ENCODE results near the gene TGOLN2.

TGOLN2 gene

DNA sequence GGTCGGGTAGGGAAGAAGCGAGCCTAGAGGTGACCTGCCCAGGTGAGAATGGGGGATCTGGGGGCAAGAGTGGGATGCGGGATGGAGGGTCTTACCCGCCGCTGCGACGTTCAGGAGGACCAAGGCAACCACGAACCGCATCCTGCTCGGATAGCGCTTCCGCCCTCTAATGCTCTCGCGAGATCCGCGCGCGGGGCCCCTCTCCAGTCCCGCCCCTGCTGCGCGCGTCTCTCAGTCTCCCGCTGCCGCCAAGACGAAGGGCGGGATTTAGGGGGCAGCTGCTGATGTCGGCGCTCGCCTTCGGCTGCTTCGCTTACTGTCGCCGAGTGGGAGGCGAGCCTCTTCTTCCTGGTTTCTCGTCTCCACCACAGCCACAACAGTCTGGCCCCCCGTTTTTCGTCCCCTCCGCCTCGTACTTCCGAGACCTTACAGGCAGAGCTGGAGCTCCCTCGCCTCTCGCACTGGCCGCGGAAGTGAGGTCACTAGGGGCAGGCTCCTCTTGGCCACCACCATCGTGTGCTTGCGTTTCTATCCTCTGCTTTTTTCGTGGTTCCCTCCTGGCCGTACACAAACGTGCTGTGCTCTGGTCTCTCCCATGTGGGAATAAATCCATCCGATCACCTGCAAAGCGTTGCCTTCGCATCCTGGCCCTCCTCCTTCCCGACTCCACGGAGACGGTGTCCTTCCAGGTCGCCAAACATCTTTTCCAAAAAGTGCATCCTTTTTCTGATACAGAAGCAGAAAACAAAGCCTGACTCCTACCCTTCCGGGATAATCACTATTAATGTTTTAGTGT is at the start of gene TGOLN2:
TSS of gene TGOLN2 (minus strand) at position 168 of the 796 bp plus-strand sequence. CDS start at position 141, 27 bp downstream.
- in situ Hi-C loops (cut with HindIII; ENCODE audit: low sequenced_read_pairs): no loop called here
- peak within 1 kb of the TSS; percentile 83 for H3K4me3 ChIP-seq (ENCODE audit: low read depth, low read length)
- no peak for TF ChIP-seq CTCF (IDR thresholded peaks at IDR 0.05; ENCODE audit: low read depth, low read length, missing control alignments)
- peak; percentile 66 for DNase-seq (ENCODE audit: low read depth)

- in situ Hi-C loops (cut with HindIII; ENCODE audit: low sequenced_read_pairs): no loop called here
- no peak for DNase-seq (ENCODE audit: low read depth)
- H3K4me3 ChIP-seq (ENCODE audit: low read depth, low read length): no peak overlapping the region
- no peak for TF ChIP-seq CTCF (IDR thresholded peaks at IDR 0.05; ENCODE audit: low read depth, low read length, missing control alignments)
These were observed 49.3 kb upstream of the TGOLN2 start for GRCh38 chr2:85377083-85377482.

DNA sequence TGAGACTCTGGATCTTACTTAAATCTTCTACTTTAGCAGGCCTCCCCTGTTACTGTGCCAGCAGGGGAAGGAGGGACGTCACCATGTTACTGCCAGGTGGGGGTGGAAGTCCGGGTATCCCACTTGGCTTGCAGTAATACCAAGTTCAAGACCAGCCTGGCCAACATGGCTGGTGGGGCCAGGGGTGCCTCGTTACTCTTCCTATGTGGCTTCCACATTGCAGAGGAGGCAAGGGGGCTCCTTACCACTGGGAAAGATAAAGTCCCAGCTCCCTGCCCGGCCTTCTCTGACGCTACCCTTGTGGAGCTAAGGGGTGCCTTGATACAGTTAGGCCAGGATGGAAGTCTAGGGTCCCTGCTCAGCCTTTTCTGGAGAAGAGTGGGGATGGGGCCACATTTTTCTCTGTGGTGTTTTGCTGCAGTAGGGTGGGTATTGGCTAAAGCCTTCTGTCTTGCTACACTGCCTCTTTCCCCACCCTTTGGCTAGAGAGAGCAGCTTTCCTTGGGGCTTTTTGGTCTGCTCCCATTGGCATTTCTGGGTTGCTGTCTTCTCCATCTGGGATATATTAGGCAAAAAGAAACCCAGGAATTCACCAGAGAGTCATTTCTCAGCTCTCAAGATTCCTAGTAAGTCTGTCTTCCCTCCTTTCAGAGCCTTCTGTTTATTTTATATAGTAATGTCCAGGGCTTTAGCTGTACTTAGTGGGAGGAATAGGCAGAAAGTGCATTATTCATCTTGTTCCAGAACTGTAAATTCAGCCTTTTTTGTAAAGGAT is 48.7 kb upstream of the TGOLN2 start:
- no peak for DNase-seq (ENCODE audit: low read depth)
- no peak overlapping the region for H3K4me3 ChIP-seq (ENCODE audit: low read depth, low read length)
- TF ChIP-seq CTCF (IDR thresholded peaks at IDR 0.05; ENCODE audit: low read depth, low read length, missing control alignments): no peak
- in situ Hi-C loops (cut with HindIII; ENCODE audit: low sequenced_read_pairs): no loop called here

GRCh38 chr2:85371045-85371444 is 43.3 kb upstream of the TGOLN2 start:
- in situ Hi-C loops (cut with HindIII; ENCODE audit: low sequenced_read_pairs): no loop called here
- no peak for DNase-seq (ENCODE audit: low read depth)
- H3K4me3 ChIP-seq (ENCODE audit: low read depth, low read length): no peak overlapping the region
- TF ChIP-seq CTCF (IDR thresholded peaks at IDR 0.05; ENCODE audit: low read depth, low read length, missing control alignments): no peak

GRCh38 chr2:85369500-85369899 is 41.7 kb upstream of the TGOLN2 start:
- in situ Hi-C loops (cut with HindIII; ENCODE audit: low sequenced_read_pairs): no loop called here
- DNase-seq (ENCODE audit: low read depth): no peak
- H3K4me3 ChIP-seq (ENCODE audit: low read depth, low read length): no peak overlapping the region
- no peak for TF ChIP-seq CTCF (IDR thresholded peaks at IDR 0.05; ENCODE audit: low read depth, low read length, missing control alignments)

DNA sequence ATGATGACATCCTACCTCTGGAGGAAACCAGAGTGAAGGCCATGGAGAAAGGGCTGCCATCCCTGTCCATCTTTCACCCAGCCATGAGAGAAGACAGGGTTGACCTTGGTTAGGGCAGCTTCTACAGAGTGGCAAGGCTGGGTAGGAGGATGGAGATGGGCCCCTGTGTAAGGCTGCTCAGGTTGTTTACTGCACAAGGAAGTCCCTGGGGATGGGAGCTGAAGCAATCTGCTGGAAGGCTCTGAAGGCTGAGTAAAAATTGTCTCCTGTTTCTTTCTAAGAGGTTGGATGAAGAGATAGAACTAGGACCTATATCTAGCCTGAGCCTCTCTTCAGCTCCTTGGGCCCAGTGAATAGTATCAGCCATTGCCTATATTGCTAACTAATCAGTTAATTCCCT is 41.1 kb upstream of the TGOLN2 start:
- in situ Hi-C loops (cut with HindIII; ENCODE audit: low sequenced_read_pairs): no loop called here
- TF ChIP-seq CTCF (IDR thresholded peaks at IDR 0.05; ENCODE audit: low read depth, low read length, missing control alignments): no peak
- H3K4me3 ChIP-seq (ENCODE audit: low read depth, low read length): no peak overlapping the region
- no peak for DNase-seq (ENCODE audit: low read depth)

Measured in astrocyte of the cerebellum (primary cell).